ENCODE results near the gene PPP2R3A.

PPP2R3A gene

GRCh38 chr3:135981701-135982403 lies 16.3 kb downstream of the PPP2R3A start:
- Mint-ChIP-seq H3K27me3 (peaks cover 22% of the 10 kb centered on the region), H3K36me3 (ENCODE audit: insufficient read depth) (peaks cover 2% of the 10 kb centered on the region)

DNA sequence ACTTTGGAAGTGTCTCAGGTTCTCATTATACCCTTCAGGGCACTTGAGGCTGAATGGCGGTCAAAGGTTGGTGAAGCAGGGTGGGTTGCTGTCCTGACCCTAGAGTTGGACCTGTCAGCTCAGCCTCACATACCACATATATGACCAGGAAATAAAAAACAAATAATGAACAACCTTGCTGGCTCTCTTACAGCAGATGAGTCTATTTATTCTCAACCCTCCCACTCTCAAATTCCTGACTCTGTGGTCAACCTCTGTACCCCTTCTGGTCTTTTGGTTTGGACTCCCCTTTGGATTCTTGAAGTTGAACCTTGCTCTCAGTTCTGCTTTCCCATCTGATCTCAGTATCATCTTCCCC lies 16.9 kb downstream of the PPP2R3A start:
- no peak overlapping the region for H3K27ac Mint-ChIP-seq (ENCODE audit: low read depth)
- H3K36me3 Mint-ChIP-seq (ENCODE audit: insufficient read depth), result peaks cover 2% of the 10 kb centered on the region
- H3K9me3 Mint-ChIP-seq, result no peaks in the 10 kb centered on the region
- no peaks in the 10 kb centered on the region for H3K4me1 Mint-ChIP-seq
- no peak for ATAC-seq (replicated peaks; ENCODE audit: extremely low read depth, poor library complexity, severe bottlenecking)
- peaks cover 22% of the 10 kb centered on the region for H3K27me3 Mint-ChIP-seq
- no peak for DNase-seq (ENCODE audit: low spot score in 2 of 2)
- H3K4me3 Mint-ChIP-seq, result no peak overlapping the region

More at GRCh38 chr3:135981701-135982403, 16.3 kb downstream of the PPP2R3A start:
- no peaks in the 10 kb centered on the region for H3K4me1 Mint-ChIP-seq
- no peak overlapping the region for H3K27ac Mint-ChIP-seq (ENCODE audit: low read depth)
- no peak for DNase-seq (ENCODE audit: low spot score in 2 of 2)
- no peaks in the 10 kb centered on the region for H3K9me3 Mint-ChIP-seq
- ATAC-seq (replicated peaks; ENCODE audit: extremely low read depth, poor library complexity, severe bottlenecking), result no peak
- no peak overlapping the region for H3K4me3 Mint-ChIP-seq

DNA sequence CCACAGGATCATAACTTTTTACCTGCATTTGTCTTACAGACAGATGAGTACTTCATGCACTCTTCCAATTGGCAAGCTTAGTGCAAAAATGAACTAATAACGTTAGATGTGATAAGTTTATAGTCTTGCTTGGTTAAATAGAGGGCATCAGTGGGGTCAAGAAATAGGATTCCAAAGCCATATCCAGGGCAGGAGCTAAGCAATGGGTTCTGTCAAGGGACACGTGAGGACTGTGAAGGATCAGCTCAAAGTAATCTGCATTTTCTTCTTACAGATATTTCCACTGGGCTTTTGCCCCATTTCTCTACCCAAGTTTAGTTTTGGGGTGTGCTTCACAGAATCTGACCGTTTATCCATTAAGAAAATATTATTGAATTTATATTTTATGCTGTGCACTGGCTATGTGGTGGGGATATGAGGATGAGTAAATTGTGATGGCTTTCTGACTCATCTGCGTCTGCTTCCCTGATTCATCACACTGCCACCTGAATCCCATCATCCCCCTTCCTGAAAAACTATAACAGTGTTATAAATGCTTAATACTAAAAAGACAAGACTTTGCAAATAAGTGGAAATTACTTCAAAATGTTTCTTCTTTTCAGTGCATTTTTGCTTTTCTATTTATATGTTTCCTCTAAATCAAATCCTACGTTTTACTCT lies 17.5 kb downstream of the PPP2R3A start:
- no peaks in the 10 kb centered on the region for H3K4me1 Mint-ChIP-seq
- peaks cover 2% of the 10 kb centered on the region for H3K36me3 Mint-ChIP-seq (ENCODE audit: insufficient read depth)
- H3K27me3 Mint-ChIP-seq, result peaks cover 22% of the 10 kb centered on the region
- H3K4me3 Mint-ChIP-seq, result no peak overlapping the region
- DNase-seq (ENCODE audit: low spot score in 2 of 2) (no peak), ATAC-seq (replicated peaks; ENCODE audit: extremely low read depth, poor library complexity, severe bottlenecking) (no peak)
- H3K9me3 Mint-ChIP-seq, result no peaks in the 10 kb centered on the region
- no peak overlapping the region for H3K27ac Mint-ChIP-seq (ENCODE audit: low read depth)

GRCh38 chr3:135987661-135988060 lies 22.1 kb downstream of the PPP2R3A start:
- no peaks in the 10 kb centered on the region for H3K36me3 Mint-ChIP-seq (ENCODE audit: insufficient read depth)
- no peak overlapping the region for H3K27ac Mint-ChIP-seq (ENCODE audit: low read depth)
- DNase-seq (ENCODE audit: low spot score in 2 of 2), result no peak
- no peaks in the 10 kb centered on the region for H3K9me3 Mint-ChIP-seq
- peaks cover 21% of the 10 kb centered on the region for H3K27me3 Mint-ChIP-seq
- no peak for ATAC-seq (replicated peaks; ENCODE audit: extremely low read depth, poor library complexity, severe bottlenecking)
- no peaks in the 10 kb centered on the region for H3K4me1 Mint-ChIP-seq
- H3K4me3 Mint-ChIP-seq, result no peak overlapping the region

GRCh38 chr3:135989242-135989641 lies 23.7 kb downstream of the PPP2R3A start:
- Mint-ChIP-seq H3K27ac (ENCODE audit: low read depth) (no peak overlapping the region), H3K36me3 (ENCODE audit: insufficient read depth) (no peaks in the 10 kb centered on the region), H3K9me3 (no peaks in the 10 kb centered on the region), H3K27me3 (peaks cover 8% of the 10 kb centered on the region), H3K4me1 (no peaks in the 10 kb centered on the region), H3K4me3 (no peak overlapping the region)
- DNase-seq (ENCODE audit: low spot score in 2 of 2) (no peak), ATAC-seq (replicated peaks; ENCODE audit: extremely low read depth, poor library complexity, severe bottlenecking) (no peak)

- ATAC-seq (replicated peaks; ENCODE audit: extremely low read depth, poor library complexity, severe bottlenecking) (no peak), DNase-seq (ENCODE audit: low spot score in 2 of 2) (no peak)
- no peak overlapping the region for H3K27ac Mint-ChIP-seq (ENCODE audit: low read depth)
- no peaks in the 10 kb centered on the region for H3K36me3 Mint-ChIP-seq (ENCODE audit: insufficient read depth)
- H3K4me3 Mint-ChIP-seq, result no peak overlapping the region
- H3K4me1 Mint-ChIP-seq, result no peaks in the 10 kb centered on the region
- H3K27me3 Mint-ChIP-seq, result peaks cover 8% of the 10 kb centered on the region
- no peaks in the 10 kb centered on the region for H3K9me3 Mint-ChIP-seq
Measured at GRCh38 chr3:135990903-135991302, 25.4 kb downstream of the PPP2R3A start.

DNA sequence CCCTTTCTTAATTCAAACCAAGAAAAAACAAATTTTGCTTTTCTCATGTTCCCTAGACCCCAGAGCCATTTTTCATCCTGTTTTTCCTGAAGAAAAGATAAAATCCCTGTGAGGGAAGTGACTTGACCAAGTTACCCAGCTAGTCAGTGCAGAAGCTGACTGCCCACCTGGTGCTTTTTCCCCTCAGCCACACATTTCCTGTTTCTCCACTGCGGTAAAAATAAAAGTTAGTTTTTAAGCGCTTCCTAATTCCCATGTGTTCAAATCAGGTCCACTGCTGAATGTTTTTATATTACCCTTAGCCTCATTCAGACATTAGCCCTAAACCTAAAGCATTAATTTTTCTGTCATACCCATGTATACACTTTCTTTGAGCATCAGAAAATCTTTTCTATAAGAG lies 26.1 kb downstream of the PPP2R3A start:
- Mint-ChIP-seq H3K36me3 (ENCODE audit: insufficient read depth) (no peaks in the 10 kb centered on the region), H3K27ac (ENCODE audit: low read depth) (no peak overlapping the region), H3K4me1 (no peaks in the 10 kb centered on the region), H3K27me3 (peaks cover 8% of the 10 kb centered on the region), H3K4me3 (no peak overlapping the region), H3K9me3 (no peaks in the 10 kb centered on the region)
- DNase-seq (ENCODE audit: low spot score in 2 of 2) (no peak), ATAC-seq (replicated peaks; ENCODE audit: extremely low read depth, poor library complexity, severe bottlenecking) (no peak)

GRCh38 chr3:135992072-135992471 lies 26.5 kb downstream of the PPP2R3A start:
- no peak for DNase-seq (ENCODE audit: low spot score in 2 of 2)

DNA sequence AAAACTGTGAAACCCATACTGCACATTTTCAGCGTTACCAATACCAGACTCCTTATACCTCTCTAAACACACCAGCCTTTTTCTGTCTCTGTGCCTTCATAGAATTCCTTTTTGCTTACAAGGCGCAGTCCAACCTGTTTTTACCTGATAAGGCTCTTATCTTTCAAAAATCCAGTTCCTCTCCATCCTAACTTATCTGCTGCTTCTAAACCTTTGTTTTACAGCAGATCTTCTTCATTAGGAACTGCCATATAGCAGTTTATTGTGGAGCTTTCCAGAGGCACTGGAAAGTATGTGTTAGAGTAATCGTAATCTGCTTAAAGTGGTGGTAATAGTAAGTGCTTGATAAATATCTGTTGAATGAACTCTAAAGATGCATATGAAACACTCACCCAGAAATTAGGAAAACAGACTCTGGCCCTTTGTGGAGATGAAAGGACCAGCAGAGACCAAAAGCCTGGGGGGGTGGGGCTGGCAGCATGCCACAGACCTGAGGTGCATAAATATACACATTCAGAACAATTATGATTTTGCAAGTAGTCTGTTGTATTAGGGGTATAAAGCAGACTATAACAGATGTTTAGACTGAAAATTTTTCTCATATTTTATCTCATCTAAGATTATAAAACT lies 29.3 kb downstream of the PPP2R3A start:
- Mint-ChIP-seq H3K9me3 (no peaks in the 10 kb centered on the region), H3K27me3 (peaks cover 14% of the 10 kb centered on the region), H3K27ac (ENCODE audit: low read depth) (no peak overlapping the region), H3K36me3 (ENCODE audit: insufficient read depth) (no peaks in the 10 kb centered on the region), H3K4me3 (no peak overlapping the region), H3K4me1 (no peaks in the 10 kb centered on the region)
- ATAC-seq (replicated peaks; ENCODE audit: extremely low read depth, poor library complexity, severe bottlenecking), result no peak
- DNase-seq (ENCODE audit: low spot score in 2 of 2), result no peak

More at GRCh38 chr3:135992072-135992471, 26.5 kb downstream of the PPP2R3A start:
- H3K4me3 Mint-ChIP-seq, result no peak overlapping the region
- H3K4me1 Mint-ChIP-seq, result no peaks in the 10 kb centered on the region
- no peaks in the 10 kb centered on the region for H3K36me3 Mint-ChIP-seq (ENCODE audit: insufficient read depth)
- H3K27me3 Mint-ChIP-seq, result peaks cover 8% of the 10 kb centered on the region
- H3K9me3 Mint-ChIP-seq, result no peaks in the 10 kb centered on the region
- ATAC-seq (replicated peaks; ENCODE audit: extremely low read depth, poor library complexity, severe bottlenecking), result no peak
- no peak overlapping the region for H3K27ac Mint-ChIP-seq (ENCODE audit: low read depth)

GRCh38 chr3:135995766-135996165 lies 30.2 kb downstream of the PPP2R3A start:
- Mint-ChIP-seq H3K27ac (ENCODE audit: low read depth) (no peak overlapping the region), H3K27me3 (peaks cover 19% of the 10 kb centered on the region), H3K4me1 (no peaks in the 10 kb centered on the region), H3K9me3 (no peaks in the 10 kb centered on the region), H3K4me3 (no peak overlapping the region), H3K36me3 (ENCODE audit: insufficient read depth) (no peaks in the 10 kb centered on the region)
- ATAC-seq (replicated peaks; ENCODE audit: extremely low read depth, poor library complexity, severe bottlenecking), result no peak
- DNase-seq (ENCODE audit: low spot score in 2 of 2), result no peak

GRCh38 chr3:135997554-135998320 lies 32.2 kb downstream of the PPP2R3A start:
- no peaks in the 10 kb centered on the region for H3K36me3 Mint-ChIP-seq (ENCODE audit: insufficient read depth)
- no peak for ATAC-seq (replicated peaks; ENCODE audit: extremely low read depth, poor library complexity, severe bottlenecking)

DNA sequence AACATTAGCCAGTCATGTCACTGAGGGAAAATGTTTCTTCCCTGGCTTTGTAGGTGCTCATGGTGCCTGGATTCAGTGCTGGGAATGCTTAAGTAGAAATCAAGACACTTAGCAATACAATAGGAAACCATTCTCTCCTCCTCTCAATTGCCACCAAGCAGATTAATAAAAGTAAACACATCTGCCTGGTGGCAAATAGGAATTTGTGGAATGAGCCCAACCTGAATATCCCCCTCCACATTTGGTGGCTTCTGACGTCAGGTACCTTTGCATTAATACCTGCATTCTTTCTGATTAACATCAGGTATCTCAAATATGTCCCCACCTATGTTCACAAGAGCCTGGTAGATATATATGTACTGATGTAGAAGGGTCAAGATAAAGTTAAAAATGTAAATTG lies 42.7 kb downstream of the PPP2R3A start:
- no peak for ATAC-seq (replicated peaks; ENCODE audit: extremely low read depth, poor library complexity, severe bottlenecking)
- H3K9me3 Mint-ChIP-seq, result no peaks in the 10 kb centered on the region
- H3K36me3 Mint-ChIP-seq (ENCODE audit: insufficient read depth), result no peaks in the 10 kb centered on the region
- no peak overlapping the region for H3K27ac Mint-ChIP-seq (ENCODE audit: low read depth)
- H3K27me3 Mint-ChIP-seq, result peaks cover 28% of the 10 kb centered on the region
- H3K4me3 Mint-ChIP-seq, result no peak overlapping the region
- H3K4me1 Mint-ChIP-seq, result no peaks in the 10 kb centered on the region
- no peak for DNase-seq (ENCODE audit: low spot score in 2 of 2)

More at GRCh38 chr3:135997554-135998320, 32.2 kb downstream of the PPP2R3A start:
- Mint-ChIP-seq H3K4me1 (no peaks in the 10 kb centered on the region), H3K27ac (ENCODE audit: low read depth) (no peak overlapping the region), H3K9me3 (no peaks in the 10 kb centered on the region), H3K27me3 (peaks cover 17% of the 10 kb centered on the region), H3K4me3 (no peak overlapping the region)
- no peak for DNase-seq (ENCODE audit: low spot score in 2 of 2)

Data from central memory CD8-positive, alpha-beta T cell (primary cell).